HG03108 (cell line): ENCODE data around the gene SIGLEC9.

Experiments used
- ATAC-seq: cut with Tn5 transposase; IDR thresholded peaks from one replicate; pipeline ENCODE4 v1.9.1; 2021; ENCODE audit warnings: moderate library complexity; ENCODE audit not compliant: unreplicated experiment

The SIGLEC9 gene

GRCh38 chr19:51096473-51097165 lies 28.1 kb upstream of the SIGLEC9 start:
- ATAC-seq = no peak

GRCh38 chr19:51097166-51097738 lies 27.5 kb upstream of the SIGLEC9 start:
- no peak for ATAC-seq

GRCh38 chr19:51097796-51098195 lies 26.9 kb upstream of the SIGLEC9 start:
- no peak for ATAC-seq

- no peak for ATAC-seq
Observed at GRCh38 chr19:51098365-51099046, 26.2 kb upstream of the SIGLEC9 start.

GRCh38 chr19:51099047-51099382 lies 25.7 kb upstream of the SIGLEC9 start:
- ATAC-seq = no peak

- no peak for ATAC-seq
Observed at GRCh38 chr19:51100601-51101000, 24.1 kb upstream of the SIGLEC9 start.

- no peak for ATAC-seq
Observed at GRCh38 chr19:51101171-51101865, 23.4 kb upstream of the SIGLEC9 start.

GRCh38 chr19:51102991-51103390 lies 21.7 kb upstream of the SIGLEC9 start:
- ATAC-seq = no peak

GRCh38 chr19:51103926-51104341 lies 20.8 kb upstream of the SIGLEC9 start:
- ATAC-seq = no peak

- no peak for ATAC-seq
Observed at GRCh38 chr19:51107406-51108065, 17.2 kb upstream of the SIGLEC9 start.

GRCh38 chr19:51108066-51108804 lies 16.5 kb upstream of the SIGLEC9 start, which contains the start of gene CTU1:
Gene CTU1 (minus strand): TSS chr19:51108409. CDS start chr19:51104569, 3,840 bp downstream.
- ATAC-seq = peak; percentile 93

- ATAC-seq = peak; percentile 7
Observed at GRCh38 chr19:51108805-51109146, 15.9 kb upstream of the SIGLEC9 start.

- ATAC-seq = no peak
Observed at GRCh38 chr19:51110666-51110971, 14.1 kb upstream of the SIGLEC9 start.

- ATAC-seq = no peak
Observed at GRCh38 chr19:51111606-51112005, 13.1 kb upstream of the SIGLEC9 start.

- ATAC-seq = no peak
Observed at GRCh38 chr19:51114087-51114729, 10.5 kb upstream of the SIGLEC9 start.

- ATAC-seq = no peak
Observed at GRCh38 chr19:51116736-51117286, 7.9 kb upstream of the SIGLEC9 start.

- no peak for ATAC-seq
Observed at GRCh38 chr19:51119101-51119500, 5.6 kb upstream of the SIGLEC9 start.

- ATAC-seq = no peak
Observed at GRCh38 chr19:51119611-51120010, 5.1 kb upstream of the SIGLEC9 start.

- ATAC-seq = no peak
Observed at GRCh38 chr19:51120160-51120559, 4.5 kb upstream of the SIGLEC9 start.

GRCh38 chr19:51121257-51121656 lies 3.4 kb upstream of the SIGLEC9 start:
- ATAC-seq = no peak
